ENCODE measurements around the gene OSBPL6. TPM values are rescaled to one million over a fixed set of nuclear protein-coding genes. Genes with fewer than 3 reads are reported as not detected.

The OSBPL6 gene
- total and polyA plus RNA-seq, 2 donors (not counting 1 experiment from before 2014, with no cell fraction given): 0.06 TPM; not detected in 1

DNA sequence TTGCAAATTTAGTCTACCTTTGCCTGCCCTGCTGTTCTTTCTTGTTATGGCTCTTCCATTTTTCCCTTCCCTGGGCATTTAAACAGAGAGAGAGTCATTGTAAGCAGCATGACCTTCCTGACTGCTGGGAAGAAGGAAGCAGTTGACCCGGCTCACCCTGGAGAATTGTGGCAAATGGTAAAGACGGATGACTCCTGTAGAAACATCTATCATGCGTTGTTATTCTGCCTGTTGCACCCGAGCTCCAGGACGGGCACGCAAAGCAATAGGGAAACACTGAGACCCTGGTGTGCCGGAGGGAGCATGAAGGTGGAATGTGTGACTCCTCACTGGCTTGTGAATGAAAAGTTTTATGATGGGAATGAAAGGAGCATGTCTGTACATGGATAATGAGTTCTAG is 113.3 kb downstream of the OSBPL6 start:
- H3K4me3 ChIP-seq (ENCODE audit: control extremely low read depth in 1 of 5, extremely low read depth in 1 of 5, insufficient read depth in 1 of 5, low read depth in 2 of 5, low read length in 4 of 5): no peak overlapping the region
- H3K27ac ChIP-seq (ENCODE audit: low read length in 2 of 2): no peak overlapping the region
- no peaks in the 10 kb centered on the region for H3K79me2 ChIP-seq (ENCODE audit: control insufficient read depth, insufficient read depth, low read length)
- no peaks in the 10 kb centered on the region for H4K20me1 ChIP-seq (ENCODE audit: control insufficient read depth, insufficient read depth, low read length, poor library complexity, severe bottlenecking)
- H3K4me2 ChIP-seq (replicated peaks; ENCODE audit: low read depth, low read length, poor library complexity, severe bottlenecking): no peak overlapping the region
- DNase-seq: no peak
- Mint-ChIP-seq H3K27ac (no peak overlapping the region), H3K27me3 (peaks cover 11% of the 10 kb centered on the region), H3K9me3 (ENCODE audit: insufficient read depth) (no peaks in the 10 kb centered on the region), H3K4me3 (no peak overlapping the region), H3K4me1 (no peaks in the 10 kb centered on the region)
- no peaks in the 10 kb centered on the region for H3K9me3 ChIP-seq (ENCODE audit: control extremely low read depth in 1 of 3, control insufficient read depth in 2 of 3, insufficient read depth in 1 of 3, low read length in 2 of 3)
- H3K4me1 ChIP-seq (ENCODE audit: control insufficient read depth in 2 of 2, insufficient read depth in 2 of 2, low read length in 2 of 2): no peaks in the 10 kb centered on the region
- no peaks in the 10 kb centered on the region for H3K27me3 ChIP-seq (replicated peaks in 1 of 4; ENCODE audit: control extremely low read depth in 1 of 4, control insufficient read depth in 3 of 4, insufficient read depth in 4 of 4, low read length in 3 of 4)
- H2AFZ ChIP-seq (ENCODE audit: insufficient read depth, low read depth, low read length, poor library complexity, severe bottlenecking): no peak overlapping the region
- ATAC-seq (ENCODE audit: low read depth): no peak
- WGBS (ENCODE audit: insufficient coverage): 88% methylated on average over 6 of the region's 7 CpGs
- TF ChIP-seq, protein P1, sequence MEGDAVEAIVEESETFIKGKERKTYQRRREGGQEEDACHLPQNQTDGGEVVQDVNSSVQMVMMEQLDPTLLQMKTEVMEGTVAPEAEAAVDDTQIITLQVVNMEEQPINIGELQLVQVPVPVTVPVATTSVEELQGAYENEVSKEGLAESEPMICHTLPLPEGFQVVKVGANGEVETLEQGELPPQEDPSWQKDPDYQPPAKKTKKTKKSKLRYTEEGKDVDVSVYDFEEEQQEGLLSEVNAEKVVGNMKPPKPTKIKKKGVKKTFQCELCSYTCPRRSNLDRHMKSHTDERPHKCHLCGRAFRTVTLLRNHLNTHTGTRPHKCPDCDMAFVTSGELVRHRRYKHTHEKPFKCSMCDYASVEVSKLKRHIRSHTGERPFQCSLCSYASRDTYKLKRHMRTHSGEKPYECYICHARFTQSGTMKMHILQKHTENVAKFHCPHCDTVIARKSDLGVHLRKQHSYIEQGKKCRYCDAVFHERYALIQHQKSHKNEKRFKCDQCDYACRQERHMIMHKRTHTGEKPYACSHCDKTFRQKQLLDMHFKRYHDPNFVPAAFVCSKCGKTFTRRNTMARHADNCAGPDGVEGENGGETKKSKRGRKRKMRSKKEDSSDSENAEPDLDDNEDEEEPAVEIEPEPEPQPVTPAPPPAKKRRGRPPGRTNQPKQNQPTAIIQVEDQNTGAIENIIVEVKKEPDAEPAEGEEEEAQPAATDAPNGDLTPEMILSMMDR (IDR thresholded peaks at IDR 0.05): no peak
- no peak for TF ChIP-seq EZH2 (IDR thresholded peaks at IDR 0.05; ENCODE audit: borderline replicate concordance, insufficient read depth, low read depth, low read length, poor library complexity, severe bottlenecking)
- POLR2A ChIA-PET: no interaction called here
- intact Hi-C loops (cut with micrococcal nuclease): no loop called here
- no peak overlapping the region for H3K9ac ChIP-seq (ENCODE audit: low read length)
- no peaks in the 10 kb centered on the region for H3K36me3 ChIP-seq (replicated peaks in 1 of 2; ENCODE audit: control extremely low read depth in 1 of 2, control insufficient read depth in 1 of 2, extremely low read depth in 1 of 2, insufficient read depth in 2 of 2, low read length in 1 of 2)
- CTCF ChIA-PET: interaction anchor here (0.5 kb wide), 1 partner anchor 321 kb away, joined by 4 read pairs; no protein-coding TSS in a partner anchor

GRCh38 chr2:178309541-178309940 is 115.2 kb downstream of the OSBPL6 start:
- ChIA-PET CTCF (no interaction called here), POLR2A (no interaction called here)
- DNase-seq (no peak), ATAC-seq (ENCODE audit: low read depth) (no peak)
- no peaks in the 10 kb centered on the region for H3K4me1 Mint-ChIP-seq
- H3K27me3 Mint-ChIP-seq: peaks cover 11% of the 10 kb centered on the region
- Histone ChIP-seq H3K4me3 (ENCODE audit: control extremely low read depth in 1 of 5, extremely low read depth in 1 of 5, insufficient read depth in 1 of 5, low read depth in 2 of 5, low read length in 4 of 5) (no peak overlapping the region), H3K79me2 (ENCODE audit: control insufficient read depth, insufficient read depth, low read length) (no peaks in the 10 kb centered on the region), H3K9me3 (ENCODE audit: control extremely low read depth in 1 of 3, control insufficient read depth in 2 of 3, insufficient read depth in 1 of 3, low read length in 2 of 3) (no peaks in the 10 kb centered on the region), H4K20me1 (ENCODE audit: control insufficient read depth, insufficient read depth, low read length, poor library complexity, severe bottlenecking) (no peaks in the 10 kb centered on the region), H2AFZ (ENCODE audit: insufficient read depth, low read depth, low read length, poor library complexity, severe bottlenecking) (no peak overlapping the region), H3K27ac (ENCODE audit: low read length in 2 of 2) (no peak overlapping the region), H3K36me3 (replicated peaks in 1 of 2; ENCODE audit: control extremely low read depth in 1 of 2, control insufficient read depth in 1 of 2, extremely low read depth in 1 of 2, insufficient read depth in 2 of 2, low read length in 1 of 2) (no peaks in the 10 kb centered on the region), H3K4me1 (ENCODE audit: control insufficient read depth in 2 of 2, insufficient read depth in 2 of 2, low read length in 2 of 2) (no peaks in the 10 kb centered on the region), H3K27me3 (replicated peaks in 1 of 4; ENCODE audit: control extremely low read depth in 1 of 4, control insufficient read depth in 3 of 4, insufficient read depth in 4 of 4, low read length in 3 of 4) (no peaks in the 10 kb centered on the region), H3K9ac (ENCODE audit: low read length) (no peak overlapping the region), H3K4me2 (replicated peaks; ENCODE audit: low read depth, low read length, poor library complexity, severe bottlenecking) (no peak overlapping the region)
- H3K9me3 Mint-ChIP-seq (ENCODE audit: insufficient read depth): no peaks in the 10 kb centered on the region
- no CpG with 5 or more reads among the region's 2 CpGs for WGBS (ENCODE audit: insufficient coverage)
- H3K4me3 Mint-ChIP-seq: no peak overlapping the region
- intact Hi-C loops (cut with micrococcal nuclease): no loop called here
- TF ChIP-seq EZH2 (IDR thresholded peaks at IDR 0.05; ENCODE audit: borderline replicate concordance, insufficient read depth, low read depth, low read length, poor library complexity, severe bottlenecking): no peak
- TF ChIP-seq, protein P1 (IDR thresholded peaks at IDR 0.05): no peak
- no peak overlapping the region for H3K27ac Mint-ChIP-seq
